Tibial nerve (tissue), 4 donors: ENCODE data around the gene TTC3.

Experiments used
- EP300 ChIP-seq, 2 donors: sonication (generic); formaldehyde crosslinking; IDR thresholded peaks; one replicate each; pipeline ENCODE4 v1.6.1; 2017; ENCODE audit warnings: antibody characterized with exemption in 2 of 2, mild to moderate bottlenecking in 1 of 2
- POLR2A ChIP-seq, 2 donors: fragments of 450-650 bp; IDR thresholded peaks; one replicate each; pipeline ENCODE4 v1.6.1; 2017; ENCODE audit warnings: antibody characterized with exemption in 2 of 2, mild to moderate bottlenecking in 2 of 2, moderate library complexity in 2 of 2
- TF ChIP-seq, protein P1 (sequence below), 5 experiments: fragments of 200-600 bp in 3 of 5; fragments of 450-650 bp in 2 of 5; sonication (generic) in 3 of 5; IDR thresholded peaks; one replicate each; pipeline ENCODE4 v1.5.1; 2016 to 2019; ENCODE audit warnings: antibody characterized with exemption in 5 of 5, mild to moderate bottlenecking in 3 of 5, moderate library complexity in 2 of 5

DNA sequence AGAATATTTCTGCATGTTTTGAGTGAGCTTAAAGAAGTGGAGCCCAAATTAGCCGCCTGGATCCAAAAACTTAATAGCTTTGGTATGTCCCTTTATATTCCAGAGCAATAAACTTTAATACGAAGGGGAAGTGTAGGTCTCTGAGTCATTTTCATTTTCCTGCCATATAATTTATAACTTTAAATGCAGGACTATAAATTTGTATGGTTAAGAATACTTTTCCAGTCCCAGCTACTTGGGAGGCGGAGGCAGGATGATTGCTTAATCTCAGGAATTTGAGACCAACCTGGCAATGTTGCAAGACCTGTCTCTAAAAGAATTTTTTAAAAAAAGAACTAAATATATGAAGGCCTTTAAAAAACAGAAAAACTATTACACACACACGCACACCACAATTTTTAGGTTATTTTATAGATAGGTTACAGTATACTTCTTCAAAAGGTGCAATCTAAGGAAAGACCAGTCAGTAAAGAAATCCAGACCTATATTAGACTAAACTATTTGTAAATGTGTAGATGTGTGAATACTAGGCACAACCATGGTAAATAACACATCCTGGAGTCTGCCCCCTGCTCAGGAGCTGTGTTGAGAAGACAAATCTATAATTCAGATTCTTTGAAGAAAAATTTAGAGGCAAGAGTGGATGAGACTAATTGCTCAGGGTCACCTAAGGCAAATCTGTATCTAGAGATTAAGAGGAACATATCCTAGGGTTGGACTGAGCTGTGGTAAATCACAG is 80.3 kb downstream of the TTC3 start:
- TF ChIP-seq POLR2A (IDR thresholded peaks at IDR 0.05) (no peak), EP300 (IDR thresholded peaks at IDR 0.05) (no peak)
- TF ChIP-seq, protein P1, sequence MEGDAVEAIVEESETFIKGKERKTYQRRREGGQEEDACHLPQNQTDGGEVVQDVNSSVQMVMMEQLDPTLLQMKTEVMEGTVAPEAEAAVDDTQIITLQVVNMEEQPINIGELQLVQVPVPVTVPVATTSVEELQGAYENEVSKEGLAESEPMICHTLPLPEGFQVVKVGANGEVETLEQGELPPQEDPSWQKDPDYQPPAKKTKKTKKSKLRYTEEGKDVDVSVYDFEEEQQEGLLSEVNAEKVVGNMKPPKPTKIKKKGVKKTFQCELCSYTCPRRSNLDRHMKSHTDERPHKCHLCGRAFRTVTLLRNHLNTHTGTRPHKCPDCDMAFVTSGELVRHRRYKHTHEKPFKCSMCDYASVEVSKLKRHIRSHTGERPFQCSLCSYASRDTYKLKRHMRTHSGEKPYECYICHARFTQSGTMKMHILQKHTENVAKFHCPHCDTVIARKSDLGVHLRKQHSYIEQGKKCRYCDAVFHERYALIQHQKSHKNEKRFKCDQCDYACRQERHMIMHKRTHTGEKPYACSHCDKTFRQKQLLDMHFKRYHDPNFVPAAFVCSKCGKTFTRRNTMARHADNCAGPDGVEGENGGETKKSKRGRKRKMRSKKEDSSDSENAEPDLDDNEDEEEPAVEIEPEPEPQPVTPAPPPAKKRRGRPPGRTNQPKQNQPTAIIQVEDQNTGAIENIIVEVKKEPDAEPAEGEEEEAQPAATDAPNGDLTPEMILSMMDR (IDR thresholded peaks at IDR 0.05): no peak
